ENCODE measurements around the gene EIF4A3.

GRCh38 chr17:80102664-80103448 is 44.1 kb downstream of the EIF4A3 start:
- TF ChIP-seq CTCF (IDR thresholded peaks at IDR 0.05) (no peak), POLR2A (IDR thresholded peaks at IDR 0.05) (no peak)

Data from esophagus squamous epithelium (tissue), 4 donors.